Measurements from ENCODE around the gene WASF3. TPM values are rescaled to one million over a fixed set of nuclear protein-coding genes. Genes with fewer than 3 reads are reported as not detected.
"Not testable (repeated sequence)": the region's sequence is repeated elsewhere in the genome, so short reads cannot be mapped to it uniquely, and the experiment has no call there.

WASF3 gene
- polyA plus RNA-seq, 4 donors = 44.2 to 56.7 (median 51.1) TPM

GRCh38 chr13:26706381-26706780 lies 148.9 kb downstream of the WASF3 start:
- DNase-seq (ENCODE audit: low read depth in 4 of 4, low spot score in 3 of 4) = no peak

- peak in 2 of 4 donors; percentile 31 to 32 for DNase-seq (ENCODE audit: low read depth in 4 of 4, low spot score in 3 of 4)
These were observed 149.9 kb downstream of the WASF3 start for GRCh38 chr13:26707122-26708006.

GRCh38 chr13:26708007-26708297 lies 150.5 kb downstream of the WASF3 start:
- DNase-seq (ENCODE audit: low read depth in 4 of 4, low spot score in 3 of 4) = no peak

GRCh38 chr13:26709461-26709860 lies 152.0 kb downstream of the WASF3 start:
- DNase-seq (ENCODE audit: low read depth in 4 of 4, low spot score in 3 of 4) = no peak

GRCh38 chr13:26710166-26710565 lies 152.7 kb downstream of the WASF3 start:
- DNase-seq (ENCODE audit: low read depth in 4 of 4, low spot score in 3 of 4) = no peak

GRCh38 chr13:26711211-26711610 lies 153.7 kb downstream of the WASF3 start:
- DNase-seq (ENCODE audit: low read depth in 4 of 4, low spot score in 3 of 4) = no peak

GRCh38 chr13:26713341-26713740 lies 155.9 kb downstream of the WASF3 start:
- no peak for DNase-seq (ENCODE audit: low read depth in 4 of 4, low spot score in 3 of 4)

- no peak for DNase-seq (ENCODE audit: low read depth in 4 of 4, low spot score in 3 of 4)
These were observed 159.5 kb downstream of the WASF3 start for GRCh38 chr13:26716984-26717383.

- no peak for DNase-seq (ENCODE audit: low read depth in 4 of 4, low spot score in 3 of 4)
These were observed 160.7 kb downstream of the WASF3 start for GRCh38 chr13:26718146-26718545.

- DNase-seq (ENCODE audit: low read depth in 4 of 4, low spot score in 3 of 4) = no peak
These were observed 161.4 kb downstream of the WASF3 start for GRCh38 chr13:26718872-26719271.

- DNase-seq (ENCODE audit: low read depth in 4 of 4, low spot score in 3 of 4) = no peak
These were observed 162.0 kb downstream of the WASF3 start for GRCh38 chr13:26719356-26719945.

- DNase-seq (ENCODE audit: low read depth in 4 of 4, low spot score in 3 of 4) = no peak
These were observed 164.0 kb downstream of the WASF3 start for GRCh38 chr13:26721251-26722121.

GRCh38 chr13:26722321-26722720 lies 164.8 kb downstream of the WASF3 start:
- no peak for DNase-seq (ENCODE audit: low read depth in 4 of 4, low spot score in 3 of 4)

GRCh38 chr13:26723620-26724019 lies 166.1 kb downstream of the WASF3 start:
- not testable (repeated sequence) for DNase-seq (ENCODE audit: low read depth in 4 of 4, low spot score in 3 of 4)

GRCh38 chr13:26726684-26727083 lies 169.2 kb downstream of the WASF3 start:
- DNase-seq (ENCODE audit: low read depth in 4 of 4, low spot score in 3 of 4) = no peak

GRCh38 chr13:26727122-26727521 lies 169.6 kb downstream of the WASF3 start:
- no peak for DNase-seq (ENCODE audit: low read depth in 4 of 4, low spot score in 3 of 4)

GRCh38 chr13:26727633-26728032 lies 170.2 kb downstream of the WASF3 start:
- no peak for DNase-seq (ENCODE audit: low read depth in 4 of 4, low spot score in 3 of 4)

- DNase-seq (ENCODE audit: low read depth in 4 of 4, low spot score in 3 of 4) = no peak
These were observed 178.2 kb downstream of the WASF3 start for GRCh38 chr13:26735677-26736076.
